Spleen (tissue), 13 donors: ENCODE data around the gene CRP. TPM values are rescaled to one million over a fixed set of nuclear protein-coding genes. Genes with fewer than 3 reads are reported as not detected.

Source experiments
- DNase-seq: peaks from one replicate; pipeline ENCODE4 v3.0.0-alpha.2; 2020
- H3K27ac ChIP-seq, 8 donors: fragments of 200-600 bp; sonication (generic) in 7 of 8; 1 replicate in 4 of 8; 2 replicates in 4 of 8; pipeline versions ENCODE4 v1.5.0 to v1.8.0; 2016 to 2021; ENCODE audit warnings: inconsistent platforms in 4 of 8, mild to moderate bottlenecking in 4 of 8, moderate library complexity in 1 of 8
- H3K27me3 ChIP-seq, 7 donors: fragments of 200-600 bp; sonication (generic) in 6 of 7; replicated peaks in 1 of 7; 1 replicate in 4 of 7; 2 replicates in 3 of 7; pipeline versions ENCODE4 v1.5.0 to v1.8.0; 2016 to 2021; ENCODE audit warnings: inconsistent platforms in 3 of 7, mild to moderate bottlenecking in 1 of 7
- H3K36me3 ChIP-seq, 6 donors: fragments of 200-600 bp; sonication (generic) in 5 of 6; 1 replicate in 4 of 6; 2 replicates in 2 of 6; pipeline versions ENCODE4 v1.5.0 to v1.8.0; 2016 to 2021; ENCODE audit warnings: inconsistent platforms in 2 of 6
- H3K4me1 ChIP-seq, 6 donors: fragments of 200-600 bp; sonication (generic) in 5 of 6; 1 replicate in 3 of 6; 2 replicates in 3 of 6; pipeline versions ENCODE4 v1.5.0 to v1.8.0; 2016 to 2021; ENCODE audit warnings: inconsistent platforms in 3 of 6
- H3K4me3 ChIP-seq, 8 donors: fragments of 200-600 bp; sonication (generic) in 7 of 8; 1 replicate in 4 of 8; 2 replicates in 4 of 8; pipeline versions ENCODE4 v1.5.0 to v1.8.0; 2016 to 2021; ENCODE audit warnings: inconsistent platforms in 4 of 8, mild to moderate bottlenecking in 4 of 8, moderate library complexity in 2 of 8
- H3K9me3 ChIP-seq, 8 donors: fragments of 200-600 bp; sonication (generic) in 7 of 8; 1 replicate in 4 of 8; 2 replicates in 4 of 8; pipeline versions ENCODE4 v1.5.0 to v1.8.0; 2016 to 2021; ENCODE audit warnings: inconsistent platforms in 4 of 8
- POLR2A ChIP-seq, 3 donors: fragments of 450-650 bp; IDR thresholded peaks; one replicate each; pipeline ENCODE4 v1.5.1; 2017; ENCODE audit warnings: antibody characterized with exemption in 3 of 3, mild to moderate bottlenecking in 1 of 3
- POLR2AphosphoS5 ChIP-seq, 3 donors: sonication (generic); formaldehyde crosslinking; IDR thresholded peaks; one replicate each; pipeline ENCODE4 v1.5.1; 2017; ENCODE audit warnings: antibody characterized with exemption in 3 of 3
- WGBS, 5 donors: extraction: QIAGEN DNeasy Blood & Tissue Kit in 3 of 5; methylation state at CpG; one replicate each; pipeline versions ENCODE4 v1.1.5 to v1.1.7; 2013 to 2018; 5-methylcytosine and 5-hydroxymethylcytosine counted together
- intact Hi-C: fragments of 100-400 bp; cut with DNase I; formaldehyde crosslinking; loops from one replicate; pipeline ENCODE4 v1.15.0; 2023; ENCODE audit warnings: low total_unique reads
- long read RNA-seq, 2 donors: transcript quantifications; one replicate each; lab custom pipeline, GENCODE V29; 2026
- polyA plus RNA-seq, 3 donors: library from polyadenylated mRNA; stranded (reverse); fragments of 200-250 nt; gene quantifications; one replicate each; pipeline ENCODE4 v1.2.1, GENCODE V29; 2013
- total RNA-seq, 7 donors: library from RNA; depleted of rRNA in 3 of 7; stranded (reverse); fragments of >200 nt in 3 of 7; fragmentation: NEBNext Ultra II Directional in 4 of 7; extraction: Animal tissue kit (Norgen Biotek cat#: 25700) in 4 of 7; gene quantifications; one replicate each; pipeline versions ENCODE4 v1.1.0 to v1.2.1, GENCODE V29; 2016 to 2021
- TF ChIP-seq, protein P1 (sequence below), 11 experiments: fragments of 200-600 bp in 7 of 11; fragments of 450-650 bp in 4 of 11; sonication (generic) in 4 of 11; IDR thresholded peaks in 8 of 11; conservative IDR thresholded peaks in 3 of 11; 1 replicate in 7 of 11; 2 replicates in 4 of 11; pipeline versions ENCODE4 v1.4.0 to v1.8.0; 2016 to 2021; ENCODE audit warnings: antibody characterized with exemption in 11 of 11, inconsistent platforms in 4 of 11, mild to moderate bottlenecking in 1 of 11
- donor health status: healthy with polysubstance abuse.
- donor health status: DM: no; HTN: no; CAD: no; lungs with moderate emphysema.
- donor health status: DM: no; HTN: no; CAD: no.
- donor health status: Bipolar disorder and iron deficiency.
- donor health status: healthy.
- donor health status: DM: no; HTN: no; CAD: no.
- donor health status: DM: yes; HTN: yes; CAD: no.

Gene CRP, protein sequence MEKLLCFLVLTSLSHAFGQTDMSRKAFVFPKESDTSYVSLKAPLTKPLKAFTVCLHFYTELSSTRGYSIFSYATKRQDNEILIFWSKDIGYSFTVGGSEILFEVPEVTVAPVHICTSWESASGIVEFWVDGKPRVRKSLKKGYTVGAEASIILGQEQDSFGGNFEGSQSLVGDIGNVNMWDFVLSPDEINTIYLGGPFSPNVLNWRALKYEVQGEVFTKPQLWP
- total RNA-seq (under 1 TPM in 2 of 7 donors, not detected in 5; 0.46 to 0.73 TPM), polyA plus RNA-seq (under 1 TPM in 1 of 3 donors, not detected in 2; 0.06 TPM)
- long read RNA-seq, donor 1 = 0 reads
- long read RNA-seq, donor 2 = 0 reads

DNA sequence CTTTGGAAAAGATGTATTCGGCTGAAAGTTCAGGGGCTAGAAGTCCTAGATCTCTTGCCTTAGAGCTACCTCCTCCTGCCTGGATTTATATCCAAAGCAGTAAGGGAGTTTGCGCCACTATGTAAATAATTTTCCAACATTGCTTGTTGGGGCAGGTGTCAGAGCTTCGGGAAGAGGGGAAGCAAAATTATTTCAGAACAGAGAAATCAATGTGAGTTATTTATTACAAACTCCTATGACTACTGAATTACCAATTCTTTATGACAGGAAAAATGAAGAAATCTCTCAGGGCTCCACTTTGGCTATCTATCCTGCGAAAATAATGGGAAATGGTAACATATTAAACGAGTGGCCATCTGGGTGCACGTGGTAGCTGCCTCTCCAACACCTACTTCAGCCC, at the start of gene CRP:
CRP (minus strand) TSS at position 61 of the 400 bp plus-strand sequence. CDS start 104 bp downstream, outside the sequence.
- TF ChIP-seq, protein P1, sequence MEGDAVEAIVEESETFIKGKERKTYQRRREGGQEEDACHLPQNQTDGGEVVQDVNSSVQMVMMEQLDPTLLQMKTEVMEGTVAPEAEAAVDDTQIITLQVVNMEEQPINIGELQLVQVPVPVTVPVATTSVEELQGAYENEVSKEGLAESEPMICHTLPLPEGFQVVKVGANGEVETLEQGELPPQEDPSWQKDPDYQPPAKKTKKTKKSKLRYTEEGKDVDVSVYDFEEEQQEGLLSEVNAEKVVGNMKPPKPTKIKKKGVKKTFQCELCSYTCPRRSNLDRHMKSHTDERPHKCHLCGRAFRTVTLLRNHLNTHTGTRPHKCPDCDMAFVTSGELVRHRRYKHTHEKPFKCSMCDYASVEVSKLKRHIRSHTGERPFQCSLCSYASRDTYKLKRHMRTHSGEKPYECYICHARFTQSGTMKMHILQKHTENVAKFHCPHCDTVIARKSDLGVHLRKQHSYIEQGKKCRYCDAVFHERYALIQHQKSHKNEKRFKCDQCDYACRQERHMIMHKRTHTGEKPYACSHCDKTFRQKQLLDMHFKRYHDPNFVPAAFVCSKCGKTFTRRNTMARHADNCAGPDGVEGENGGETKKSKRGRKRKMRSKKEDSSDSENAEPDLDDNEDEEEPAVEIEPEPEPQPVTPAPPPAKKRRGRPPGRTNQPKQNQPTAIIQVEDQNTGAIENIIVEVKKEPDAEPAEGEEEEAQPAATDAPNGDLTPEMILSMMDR (IDR thresholded peaks at IDR 0.05 in 8 of 11, conservative IDR thresholded peaks at IDR 0.05 in 3 of 11) = no peak
- no peak for TF ChIP-seq POLR2A (IDR thresholded peaks at IDR 0.05)
- TF ChIP-seq POLR2AphosphoS5 (IDR thresholded peaks at IDR 0.05) = no peak
- intact Hi-C loops = no loop called here
- H3K36me3 ChIP-seq = no peaks in the 10 kb centered on the region
- peaks cover 0 to 23% (median 20%) of the 10 kb centered on the region in 8 donors for H3K9me3 ChIP-seq
- H3K4me3 ChIP-seq = no peak within 1 kb of the TSS
- H3K27ac ChIP-seq = no peak within 1 kb of the TSS
- H3K4me1 ChIP-seq = no peaks in the 10 kb centered on the region
- no peak for DNase-seq
- peaks cover 0 to 7% (median 0%) of the 10 kb centered on the region in 7 donors for H3K27me3 ChIP-seq
- WGBS, 5 donors = 79 to 86% (median 83%) methylated on average over 6 of the region's 6 CpGs

GRCh38 chr1:159763686-159764085, 49.3 kb upstream of the CRP start:
- TF ChIP-seq POLR2A (IDR thresholded peaks at IDR 0.05) = no peak
- TF ChIP-seq POLR2AphosphoS5 (IDR thresholded peaks at IDR 0.05) = no peak
- TF ChIP-seq, protein P1 (IDR thresholded peaks at IDR 0.05 in 8 of 11, conservative IDR thresholded peaks at IDR 0.05 in 3 of 11) = no peak
- Histone ChIP-seq H3K4me3 (no peak overlapping the region), H3K27ac (no peak overlapping the region), H3K36me3 (no peaks in the 10 kb centered on the region), H3K9me3 (no peaks in the 10 kb centered on the region), H3K27me3 (peaks cover 0 to 9% (median 0%) of the 10 kb centered on the region in 7 donors), H3K4me1 (no peaks in the 10 kb centered on the region)
- intact Hi-C loops = no loop called here
- WGBS, 5 donors = 13 to 22% (median 17%) methylated on average over 1 of the region's 1 CpG
- no peak for DNase-seq

DNA sequence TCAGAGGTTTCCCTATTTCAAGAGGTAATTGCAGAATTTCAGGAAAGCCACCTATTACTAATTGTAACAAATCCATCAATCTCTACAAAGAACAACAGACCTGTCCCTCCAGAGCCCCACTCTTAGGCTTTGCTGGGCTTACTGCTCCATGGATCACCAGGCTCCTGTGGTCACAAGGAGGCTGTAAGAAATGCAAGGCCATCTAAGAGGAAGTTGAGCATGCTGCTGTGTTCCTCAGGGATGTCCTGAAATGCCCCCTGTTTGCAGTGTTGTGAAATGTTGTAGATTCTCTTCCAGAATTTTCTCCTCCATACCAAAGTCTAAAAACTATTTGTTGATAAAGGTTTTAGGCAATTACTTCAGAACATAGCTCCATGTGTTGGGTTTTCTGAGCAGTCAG, 42.0 kb upstream of the CRP start:
- H3K27me3 ChIP-seq = no peaks in the 10 kb centered on the region
- no peak overlapping the region for H3K4me3 ChIP-seq
- TF ChIP-seq POLR2A (IDR thresholded peaks at IDR 0.05) = no peak
- TF ChIP-seq POLR2AphosphoS5 (IDR thresholded peaks at IDR 0.05) = no peak
- no peak for DNase-seq
- intact Hi-C loops = no loop called here
- peaks cover 0 to 24% (median 9%) of the 10 kb centered on the region in 6 donors for H3K4me1 ChIP-seq
- no peak overlapping the region for H3K27ac ChIP-seq
- no peaks in the 10 kb centered on the region for H3K36me3 ChIP-seq
- no peaks in the 10 kb centered on the region for H3K9me3 ChIP-seq

- DNase-seq = no peak
- H3K4me1 ChIP-seq = peaks cover 0 to 25% (median 9%) of the 10 kb centered on the region in 6 donors
- no peak overlapping the region for H3K4me3 ChIP-seq
- H3K27ac ChIP-seq = no peak overlapping the region
- no peaks in the 10 kb centered on the region for H3K9me3 ChIP-seq
- TF ChIP-seq POLR2A (IDR thresholded peaks at IDR 0.05) = no peak
- TF ChIP-seq POLR2AphosphoS5 (IDR thresholded peaks at IDR 0.05) = no peak
- TF ChIP-seq, protein P1 (IDR thresholded peaks at IDR 0.05 in 8 of 11, conservative IDR thresholded peaks at IDR 0.05 in 3 of 11) = no peak
- intact Hi-C loops = no loop called here
- no peaks in the 10 kb centered on the region for H3K36me3 ChIP-seq
- WGBS, 5 donors = 73 to 86% (median 83%) methylated on average over 3 of the region's 3 CpGs
- no peaks in the 10 kb centered on the region for H3K27me3 ChIP-seq
Measured at GRCh38 chr1:159755451-159756007, 41.1 kb upstream of the CRP start.
